Measurements from ENCODE around the gene SCO1.

SCO1 gene

GRCh38 chr17:10652984-10653659 is 44.2 kb downstream of the SCO1 start:
- peak in 1 of 5 donors; percentile 10 for DNase-seq

GRCh38 chr17:10651927-10652326 is 45.4 kb downstream of the SCO1 start:
- no peak for DNase-seq

GRCh38 chr17:10649602-10650001 is 47.7 kb downstream of the SCO1 start:
- no peak for DNase-seq

- DNase-seq, result no peak
These were observed 48.4 kb downstream of the SCO1 start for GRCh38 chr17:10648956-10649355.

GRCh38 chr17:10648381-10648780 is 49.0 kb downstream of the SCO1 start:
- DNase-seq, result no peak

- peak; percentile 51 to 73 (median 61) for DNase-seq
These were observed 50.8 kb downstream of the SCO1 start for GRCh38 chr17:10646392-10646990.

GRCh38 chr17:10640475-10640874 is 56.9 kb downstream of the SCO1 start:
- DNase-seq, result no peak

- no peak for DNase-seq
These were observed 59.2 kb downstream of the SCO1 start for GRCh38 chr17:10638151-10638550.

- DNase-seq, result no peak
These were observed 62.0 kb downstream of the SCO1 start for GRCh38 chr17:10635290-10635689.

- no peak for DNase-seq
These were observed 63.5 kb downstream of the SCO1 start for GRCh38 chr17:10633738-10634379.

- DNase-seq, result no peak
These were observed 65.6 kb downstream of the SCO1 start for GRCh38 chr17:10631701-10632100.

- DNase-seq, result no peak
These were observed 66.2 kb downstream of the SCO1 start for GRCh38 chr17:10631048-10631700.

GRCh38 chr17:10629706-10630105 is 67.6 kb downstream of the SCO1 start:
- DNase-seq, result no peak

- no peak for DNase-seq
These were observed 68.6 kb downstream of the SCO1 start for GRCh38 chr17:10628756-10629155.

GRCh38 chr17:10626390-10626789 is 70.9 kb downstream of the SCO1 start:
- DNase-seq, result no peak

GRCh38 chr17:10624969-10625368 is 72.4 kb downstream of the SCO1 start:
- no peak for DNase-seq

GRCh38 chr17:10623737-10624338 is 73.5 kb downstream of the SCO1 start:
- no peak for DNase-seq

- DNase-seq, result no peak
These were observed 74.5 kb downstream of the SCO1 start for GRCh38 chr17:10622617-10623485.
